ENCODE measurements around the gene ZCCHC14.
"Not testable (repeated sequence)": the region's sequence is repeated elsewhere in the genome, so short reads cannot be mapped to it uniquely, and the experiment has no call there.

ZCCHC14 gene

GRCh38 chr16:87496447-87496801, 3.6 kb upstream of the ZCCHC14 start:
- DNase-seq = no peak

DNA sequence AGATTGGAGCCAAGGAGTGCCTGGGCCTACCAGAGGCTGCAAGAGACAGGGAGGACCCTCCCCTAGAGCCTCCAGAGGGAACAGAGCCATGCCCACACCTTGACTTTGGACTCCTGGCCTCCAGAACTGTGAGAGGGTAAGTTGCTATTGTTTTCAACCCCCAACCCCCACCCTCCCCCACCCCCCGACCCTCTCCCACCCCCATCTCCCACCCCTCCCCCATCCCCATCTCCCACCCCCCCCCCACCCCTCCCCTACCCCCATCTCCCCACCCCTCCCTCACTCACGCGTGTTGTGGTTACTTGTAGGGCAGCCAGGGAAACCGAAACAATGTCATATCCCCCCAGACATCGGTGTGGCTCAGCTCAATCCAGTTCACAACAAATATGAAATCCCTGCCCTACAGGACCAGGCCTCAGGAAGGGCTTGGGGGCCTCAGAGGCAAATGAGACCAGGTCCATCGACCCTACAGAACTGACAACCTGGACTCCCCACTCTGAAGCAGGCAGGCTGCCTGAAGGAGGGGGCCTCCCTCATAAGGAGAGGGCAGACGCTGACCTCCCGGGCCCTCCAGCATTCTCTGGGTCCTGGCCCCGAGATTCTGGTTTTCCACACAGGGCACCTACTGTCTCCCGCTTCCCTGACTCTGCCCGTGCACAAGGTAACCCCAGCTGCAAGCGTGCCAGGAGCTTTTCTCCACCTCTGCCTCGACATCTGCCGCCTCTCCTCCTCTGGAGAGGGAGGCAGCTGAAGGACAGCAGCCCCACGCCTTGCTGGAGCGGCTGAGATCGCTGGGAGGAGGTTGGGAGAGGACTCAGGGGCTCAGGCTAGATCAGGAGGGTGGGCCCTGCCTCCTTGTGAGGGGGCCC, 3.0 kb upstream of the ZCCHC14 start:
- DNase-seq = no peak

DNA sequence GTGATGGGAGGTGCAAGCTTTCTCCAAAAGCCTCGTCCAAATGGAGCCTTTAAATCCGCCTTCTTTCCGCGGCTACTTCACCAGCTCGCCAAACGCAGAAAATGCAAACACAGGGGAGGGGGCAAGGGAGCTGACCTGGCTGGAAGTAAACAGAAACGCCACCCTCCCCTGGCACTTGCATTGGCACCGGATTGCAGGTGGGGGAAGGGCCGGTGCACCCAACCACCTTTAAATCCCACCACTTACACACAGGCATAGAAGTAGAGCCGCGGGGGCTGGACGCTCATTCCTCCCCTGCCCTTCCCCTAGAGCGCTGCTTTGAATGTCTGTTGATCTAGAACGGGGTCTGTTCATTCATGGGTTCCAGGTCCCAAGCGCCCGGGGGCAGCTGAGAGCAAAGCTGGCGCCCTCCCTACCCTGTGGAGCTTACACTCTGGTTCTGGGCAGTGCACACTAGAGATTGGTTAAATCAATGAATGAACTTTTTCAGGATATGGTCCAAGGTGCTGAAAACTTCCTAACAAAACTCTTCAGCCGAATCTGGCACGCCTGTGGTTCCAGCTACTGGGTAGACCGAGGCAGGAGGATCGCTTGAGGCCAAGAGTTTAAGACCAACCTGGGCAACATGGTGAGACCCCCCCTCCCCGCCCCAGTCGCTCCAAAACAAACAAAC, 920 bp upstream of the ZCCHC14 start:
- no peak for DNase-seq

- no peak for DNase-seq
Measured at GRCh38 chr16:87492291-87492630, 563 bp downstream of the ZCCHC14 start.

DNA sequence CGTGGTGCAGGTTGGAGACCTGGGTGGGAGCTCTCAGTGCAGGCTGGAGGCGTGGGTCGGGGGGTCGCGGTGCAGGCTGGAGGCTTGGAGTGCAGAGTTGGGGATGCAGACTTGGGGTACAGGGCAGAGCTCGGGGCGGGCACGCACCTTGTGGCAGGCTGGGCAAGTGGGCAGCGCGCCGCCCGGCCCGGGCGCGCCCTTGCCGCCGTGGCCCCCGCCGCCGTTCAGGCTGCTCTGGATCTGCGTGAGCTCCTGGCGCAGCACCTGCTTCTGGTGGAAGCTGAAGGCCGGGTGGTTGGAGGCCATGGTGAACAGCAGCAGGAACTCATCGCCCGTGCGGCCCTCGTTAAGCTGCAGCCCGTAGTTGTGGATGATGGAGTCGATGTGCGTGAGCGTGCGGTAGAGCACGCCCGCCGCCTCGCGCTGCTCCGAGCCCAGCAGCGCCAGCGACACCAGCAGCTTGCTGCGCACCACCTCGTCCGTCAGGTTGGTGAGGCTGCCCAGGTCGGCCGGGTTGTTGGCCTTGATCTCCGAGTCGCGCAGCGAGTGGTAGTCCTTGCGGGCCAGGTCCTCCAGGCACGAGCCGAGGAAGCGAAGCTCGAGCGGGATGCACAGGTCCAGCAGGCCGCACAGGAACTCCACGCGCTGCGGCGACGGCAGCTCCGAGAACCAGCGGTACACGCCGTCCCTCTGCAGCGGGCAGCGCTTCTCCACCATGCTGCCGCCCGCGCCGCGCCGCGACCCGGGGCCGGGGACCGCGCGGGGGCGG, 1.1 kb downstream of the ZCCHC14 start:
- DNase-seq = no peak

GRCh38 chr16:87490799-87491521, 1.9 kb downstream of the ZCCHC14 start:
- not testable (repeated sequence) for DNase-seq

GRCh38 chr16:87490096-87490798, 2.6 kb downstream of the ZCCHC14 start:
- no peak for DNase-seq

DNA sequence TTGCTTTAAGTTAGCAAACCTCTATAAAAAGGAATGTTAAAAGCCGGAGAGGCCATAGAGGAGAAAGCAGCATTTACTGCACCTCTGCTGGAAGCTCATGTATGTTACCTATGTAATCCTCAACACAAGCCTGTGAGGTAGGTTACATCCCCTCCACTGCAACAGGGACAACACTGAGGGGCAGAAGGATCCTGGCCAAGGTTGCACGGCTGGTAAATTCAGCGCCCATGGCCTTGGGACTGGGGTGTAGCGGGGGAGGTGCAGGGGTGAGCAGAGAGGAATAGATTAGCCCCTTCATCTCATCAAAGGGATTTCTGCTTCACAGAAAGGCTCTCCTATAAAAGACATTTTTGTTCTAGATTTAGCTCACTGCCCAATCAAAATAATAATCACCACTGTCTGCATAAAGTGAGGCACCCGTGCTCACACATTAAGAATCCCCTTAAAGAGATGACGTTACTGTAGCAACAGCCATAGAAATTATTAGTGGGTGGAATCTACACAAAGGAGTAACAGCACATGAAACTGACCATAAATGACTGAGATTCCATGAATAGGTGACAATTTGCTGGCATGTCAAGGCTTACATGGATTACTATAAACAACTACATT, 3.3 kb downstream of the ZCCHC14 start:
- DNase-seq = no peak

GRCh38 chr16:87488960-87489359, 3.9 kb downstream of the ZCCHC14 start:
- DNase-seq = not testable (repeated sequence)

DNA sequence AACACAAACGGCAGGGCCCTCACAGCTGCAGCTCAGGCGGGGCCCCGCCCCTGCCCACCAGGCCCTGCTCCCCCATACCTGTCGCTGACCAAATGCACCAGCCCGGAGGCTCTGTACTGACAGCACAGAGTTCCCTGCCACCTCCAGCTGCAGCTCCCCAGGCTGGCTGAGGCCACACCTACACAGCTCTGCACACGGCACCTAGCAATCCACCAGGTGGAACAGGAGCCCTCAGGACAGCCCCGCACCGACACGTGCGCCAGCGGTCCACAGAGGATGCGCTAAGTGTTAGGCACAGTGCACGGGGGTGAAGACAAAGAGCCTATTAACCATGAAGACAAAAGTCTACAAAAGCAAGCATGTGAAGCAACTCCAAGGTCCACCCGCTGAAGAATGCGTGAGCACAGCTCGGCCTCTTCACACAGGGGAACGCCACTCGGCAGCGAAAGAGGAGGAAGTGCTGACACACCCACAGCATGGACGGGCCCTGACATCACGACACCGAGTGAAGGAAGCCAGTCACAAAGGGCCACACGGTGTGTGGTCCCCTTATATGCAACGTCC, 5.4 kb downstream of the ZCCHC14 start:
- DNase-seq = peak in 1 of 2 donors; percentile 10

DNA sequence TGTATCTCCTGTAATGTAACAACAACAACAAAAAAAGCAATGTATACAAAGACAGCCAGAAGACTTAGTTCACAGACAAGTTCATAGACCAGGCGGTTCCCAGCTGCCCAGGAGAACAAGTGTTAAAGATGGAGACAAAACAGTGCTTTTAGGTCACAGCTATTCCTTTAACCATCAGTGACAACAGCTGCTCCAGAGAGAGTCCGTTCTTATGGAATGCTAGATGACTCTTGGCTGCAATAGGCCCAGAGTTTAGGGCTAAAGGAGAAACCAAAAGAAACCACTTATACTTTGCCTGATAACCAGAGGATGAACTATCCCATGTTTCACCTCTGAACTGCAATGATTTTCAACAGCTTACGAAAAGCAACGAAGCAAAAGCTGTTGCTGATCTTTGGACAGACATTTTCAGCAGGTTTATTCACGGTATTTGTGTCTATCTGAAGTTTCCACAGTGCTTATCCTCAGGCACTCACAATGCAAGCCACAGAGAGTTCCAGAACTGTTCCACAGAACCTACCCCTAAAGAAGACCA, 6.0 kb downstream of the ZCCHC14 start:
- DNase-seq = no peak

GRCh38 chr16:87486282-87486681, 6.5 kb downstream of the ZCCHC14 start:
- DNase-seq = no peak

GRCh38 chr16:87485792-87486191, 7.0 kb downstream of the ZCCHC14 start:
- not testable (repeated sequence) for DNase-seq

- no peak for DNase-seq
Measured at GRCh38 chr16:87484487-87485331, 8.1 kb downstream of the ZCCHC14 start.

DNA sequence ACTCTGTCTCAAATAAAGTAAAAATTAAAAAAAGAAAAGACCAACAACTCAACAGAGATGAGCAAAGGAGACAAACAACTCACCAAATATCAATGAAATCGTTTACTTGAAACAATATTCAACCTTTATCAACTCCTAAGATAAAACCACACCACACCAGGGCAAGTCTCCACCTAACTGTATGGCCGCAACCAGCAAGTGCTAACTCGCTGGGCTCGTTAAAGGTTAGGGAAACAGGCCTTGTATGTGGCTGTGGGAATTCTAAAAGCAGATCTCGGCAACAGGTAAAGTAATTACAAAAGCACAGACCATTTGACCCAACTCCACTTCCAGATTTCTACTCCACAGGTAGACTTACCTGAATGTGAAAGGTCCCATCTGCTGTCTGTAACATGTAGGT, 9.3 kb downstream of the ZCCHC14 start:
- DNase-seq = no peak

- DNase-seq = not testable (repeated sequence)
Measured at GRCh38 chr16:87482670-87483069, 10.2 kb downstream of the ZCCHC14 start.

GRCh38 chr16:87482266-87482665, 10.6 kb downstream of the ZCCHC14 start:
- DNase-seq = no peak

GRCh38 chr16:87481711-87482110, 11.1 kb downstream of the ZCCHC14 start:
- DNase-seq = not testable (repeated sequence)

DNA sequence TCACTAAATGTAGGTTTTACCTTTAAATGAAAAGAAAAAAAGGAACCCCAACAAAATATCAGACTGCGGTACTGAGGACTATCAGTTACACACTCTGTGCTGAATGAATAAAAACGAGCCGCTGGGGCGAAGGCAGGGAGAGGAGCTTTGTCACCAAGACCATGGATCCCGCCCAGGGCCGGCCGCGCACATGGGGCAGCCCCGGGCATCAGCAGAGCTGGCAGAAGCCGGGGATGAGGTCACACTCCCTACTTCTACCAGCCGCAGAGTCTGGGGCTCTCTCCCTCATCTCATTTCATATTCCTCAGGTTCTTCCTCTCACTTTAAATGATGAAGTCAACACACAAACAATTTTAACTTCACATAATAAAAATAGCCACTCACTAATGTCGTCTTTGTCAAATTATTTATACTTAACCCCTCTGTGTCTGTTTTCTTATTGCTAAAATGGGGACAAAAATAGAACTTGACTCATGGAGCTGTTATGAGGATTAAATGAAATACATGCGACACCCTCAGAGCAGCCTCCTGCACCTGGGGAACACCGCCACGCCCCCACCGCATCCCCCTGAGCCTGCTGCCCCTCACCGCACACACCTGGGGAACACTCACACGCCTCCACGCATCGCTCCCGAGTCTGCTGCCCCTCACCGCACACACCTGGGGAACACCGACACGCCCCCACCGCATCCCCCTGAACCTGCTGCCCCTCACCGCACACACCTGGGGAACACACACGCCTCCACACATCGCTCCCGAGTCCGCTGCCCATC, 15.4 kb downstream of the ZCCHC14 start:
- not testable (repeated sequence) for DNase-seq
